ENCODE results near the gene MEGF11. TPM values are rescaled to one million over a fixed set of nuclear protein-coding genes. Genes with fewer than 3 reads are reported as not detected.

MEGF11 gene
- total RNA-seq, 2 experiments from 2014 or later, result not detected

GRCh38 chr15:65918357-65918920 is 335.1 kb downstream of the MEGF11 start:
- Mint-ChIP-seq H3K9me3 (ENCODE audit: insufficient read depth) (no peaks in the 10 kb centered on the region), H3K36me3 (ENCODE audit: low read depth) (no peaks in the 10 kb centered on the region), H3K4me3 (no peak overlapping the region), H3K27me3 (ENCODE audit: low read depth) (no peaks in the 10 kb centered on the region), H3K27ac (no peak overlapping the region), H3K4me1 (ENCODE audit: low read depth) (peaks cover 17% of the 10 kb centered on the region)
- no peak for DNase-seq
- ChIA-PET POLR2A (no interaction called here), CTCF (interaction anchor here (1.6 kb wide), 1 partner anchor 15 kb away, joined by 4 read pairs; no protein-coding TSS in a partner anchor)
- no peak for ATAC-seq

GRCh38 chr15:65917936-65918335 is 335.6 kb downstream of the MEGF11 start:
- no peak overlapping the region for H3K4me3 Mint-ChIP-seq
- CTCF ChIA-PET, result interaction anchor here (0.8 to 1.6 kb wide), 3 partner anchors 14 to 49 kb away, joined by 3 to 4 read pairs (median 4); partner anchors contain the start of gene RAB11A
- H3K36me3 Mint-ChIP-seq (ENCODE audit: low read depth), result no peaks in the 10 kb centered on the region
- H3K9me3 Mint-ChIP-seq (ENCODE audit: insufficient read depth), result no peaks in the 10 kb centered on the region
- DNase-seq, result no peak
- no peak for ATAC-seq
- no peaks in the 10 kb centered on the region for H3K27me3 Mint-ChIP-seq (ENCODE audit: low read depth)
- no peak overlapping the region for H3K27ac Mint-ChIP-seq
- POLR2A ChIA-PET, result no interaction called here
- H3K4me1 Mint-ChIP-seq (ENCODE audit: low read depth), result peaks cover 17% of the 10 kb centered on the region

- no peak for DNase-seq
- Mint-ChIP-seq H3K9me3 (ENCODE audit: insufficient read depth) (no peaks in the 10 kb centered on the region), H3K4me1 (ENCODE audit: low read depth) (peaks cover 17% of the 10 kb centered on the region), H3K36me3 (ENCODE audit: low read depth) (no peaks in the 10 kb centered on the region), H3K27ac (no peak overlapping the region), H3K27me3 (ENCODE audit: low read depth) (no peaks in the 10 kb centered on the region), H3K4me3 (no peak overlapping the region)
- ATAC-seq, result peak; percentile 23
- CTCF ChIA-PET, result interaction anchor here (0.6 to 1.6 kb wide), 5 partner anchors 13 to 275 kb away, joined by 3 to 5 read pairs (median 4); partner anchors contain the start of gene RAB11A
- POLR2A ChIA-PET, result no interaction called here
Measured at GRCh38 chr15:65917407-65917756, 336.2 kb downstream of the MEGF11 start.

- ATAC-seq (peak; percentile 50), DNase-seq (peak; percentile 25)
- Mint-ChIP-seq H3K9me3 (ENCODE audit: insufficient read depth) (no peaks in the 10 kb centered on the region), H3K36me3 (ENCODE audit: low read depth) (no peaks in the 10 kb centered on the region), H3K4me1 (ENCODE audit: low read depth) (peaks cover 17% of the 10 kb centered on the region), H3K27me3 (ENCODE audit: low read depth) (no peaks in the 10 kb centered on the region), H3K27ac (no peak overlapping the region), H3K4me3 (no peak overlapping the region)
- ChIA-PET POLR2A (no interaction called here), CTCF (interaction anchor here (0.6 to 1.6 kb wide), 5 partner anchors 13 to 274 kb away, joined by 3 to 5 read pairs (median 4); partner anchors contain the start of gene RAB11A)
Measured at GRCh38 chr15:65916664-65917406, 336.7 kb downstream of the MEGF11 start.

GRCh38 chr15:65916041-65916663 is 337.4 kb downstream of the MEGF11 start:
- CTCF ChIA-PET, result no interaction called here

GRCh38 chr15:65914981-65915925 is 338.3 kb downstream of the MEGF11 start:
- Mint-ChIP-seq H3K4me1 (ENCODE audit: low read depth) (peaks cover 17% of the 10 kb centered on the region), H3K27me3 (ENCODE audit: low read depth) (no peaks in the 10 kb centered on the region)
- ATAC-seq, result no peak

More at GRCh38 chr15:65916041-65916663, 337.4 kb downstream of the MEGF11 start:
- Mint-ChIP-seq H3K27me3 (ENCODE audit: low read depth) (no peaks in the 10 kb centered on the region), H3K27ac (no peak overlapping the region), H3K4me1 (ENCODE audit: low read depth) (peaks cover 17% of the 10 kb centered on the region), H3K4me3 (no peak overlapping the region), H3K36me3 (ENCODE audit: low read depth) (no peaks in the 10 kb centered on the region), H3K9me3 (ENCODE audit: insufficient read depth) (no peaks in the 10 kb centered on the region)
- POLR2A ChIA-PET, result no interaction called here
- ATAC-seq (no peak), DNase-seq (no peak)

GRCh38 chr15:65914386-65914785 is 339.2 kb downstream of the MEGF11 start:
- Mint-ChIP-seq H3K4me3 (no peak overlapping the region), H3K9me3 (ENCODE audit: insufficient read depth) (no peaks in the 10 kb centered on the region), H3K27me3 (ENCODE audit: low read depth) (no peaks in the 10 kb centered on the region), H3K27ac (no peak overlapping the region), H3K36me3 (ENCODE audit: low read depth) (no peaks in the 10 kb centered on the region), H3K4me1 (ENCODE audit: low read depth) (peaks cover 17% of the 10 kb centered on the region)
- CTCF ChIA-PET, result interaction anchor here (0.5 kb wide), 1 partner anchor 10 kb away, joined by 4 read pairs; no protein-coding TSS in a partner anchor
- DNase-seq, result no peak
- POLR2A ChIA-PET, result no interaction called here
- ATAC-seq, result no peak

More at GRCh38 chr15:65914981-65915925, 338.3 kb downstream of the MEGF11 start:
- no peak overlapping the region for H3K4me3 Mint-ChIP-seq
- ChIA-PET POLR2A (no interaction called here), CTCF (no interaction called here)
- H3K36me3 Mint-ChIP-seq (ENCODE audit: low read depth), result no peaks in the 10 kb centered on the region
- DNase-seq, result no peak
- no peaks in the 10 kb centered on the region for H3K9me3 Mint-ChIP-seq (ENCODE audit: insufficient read depth)
- H3K27ac Mint-ChIP-seq, result no peak overlapping the region

- ATAC-seq (no peak), DNase-seq (no peak)
- Mint-ChIP-seq H3K27me3 (ENCODE audit: low read depth) (no peaks in the 10 kb centered on the region), H3K9me3 (ENCODE audit: insufficient read depth) (no peaks in the 10 kb centered on the region), H3K4me3 (no peak overlapping the region), H3K36me3 (ENCODE audit: low read depth) (no peaks in the 10 kb centered on the region), H3K27ac (no peak overlapping the region), H3K4me1 (ENCODE audit: low read depth) (peaks cover 17% of the 10 kb centered on the region)
- CTCF ChIA-PET, result interaction anchor here (0.5 to 1.9 kb wide), 2 partner anchors 11 kb away, joined by 4 to 6 read pairs; no protein-coding TSS in a partner anchor
- POLR2A ChIA-PET, result interaction anchor here (1.2 kb wide), 1 partner anchor 12 kb away, joined by 4 read pairs; no protein-coding TSS in a partner anchor
Measured at GRCh38 chr15:65913631-65914199, 339.8 kb downstream of the MEGF11 start.

GRCh38 chr15:65912235-65912634 is 341.3 kb downstream of the MEGF11 start:
- Mint-ChIP-seq H3K4me1 (ENCODE audit: low read depth) (peaks cover 11% of the 10 kb centered on the region), H3K9me3 (ENCODE audit: insufficient read depth) (no peaks in the 10 kb centered on the region), H3K27me3 (ENCODE audit: low read depth) (no peaks in the 10 kb centered on the region), H3K4me3 (no peak overlapping the region), H3K27ac (no peak overlapping the region), H3K36me3 (ENCODE audit: low read depth) (no peaks in the 10 kb centered on the region)
- ATAC-seq (no peak), DNase-seq (no peak)
- ChIA-PET POLR2A (no interaction called here), CTCF (interaction anchor here (1.9 kb wide), 1 partner anchor 9 kb away, joined by 6 read pairs; no protein-coding TSS in a partner anchor)

- ATAC-seq (no peak), DNase-seq (no peak)
- ChIA-PET CTCF (interaction anchor here (0.9 to 1.1 kb wide), 2 partner anchors 11 to 257 kb away, joined by 3 read pairs; no protein-coding TSS in a partner anchor), POLR2A (no interaction called here)
- H3K36me3 Mint-ChIP-seq (ENCODE audit: low read depth), result peaks cover 9% of the 10 kb centered on the region
- no peak overlapping the region for H3K27ac Mint-ChIP-seq
- H3K9me3 Mint-ChIP-seq (ENCODE audit: insufficient read depth), result no peaks in the 10 kb centered on the region
- H3K4me3 Mint-ChIP-seq, result no peak overlapping the region
- H3K27me3 Mint-ChIP-seq (ENCODE audit: low read depth), result no peaks in the 10 kb centered on the region
- H3K4me1 Mint-ChIP-seq (ENCODE audit: low read depth), result peaks cover 2% of the 10 kb centered on the region
Measured at GRCh38 chr15:65910341-65910740, 343.2 kb downstream of the MEGF11 start.

GRCh38 chr15:65909831-65910230 is 343.7 kb downstream of the MEGF11 start:
- no peaks in the 10 kb centered on the region for H3K27me3 Mint-ChIP-seq (ENCODE audit: low read depth)
- no peak for ATAC-seq
- H3K27ac Mint-ChIP-seq, result no peak overlapping the region
- no peaks in the 10 kb centered on the region for H3K9me3 Mint-ChIP-seq (ENCODE audit: insufficient read depth)
- peaks cover 12% of the 10 kb centered on the region for H3K36me3 Mint-ChIP-seq (ENCODE audit: low read depth)
- ChIA-PET CTCF (interaction anchor here (0.9 to 1.1 kb wide), 2 partner anchors 12 to 258 kb away, joined by 3 read pairs; no protein-coding TSS in a partner anchor), POLR2A (no interaction called here)
- DNase-seq, result no peak
- no peaks in the 10 kb centered on the region for H3K4me1 Mint-ChIP-seq (ENCODE audit: low read depth)
- no peak overlapping the region for H3K4me3 Mint-ChIP-seq

Measured in activated CD8-positive, alpha-beta T cell treated with anti-CD3 and anti-CD28 coated beads, Interleukin-2, amount 10 ng/mL, durations not matched to agents 7 days and 5 days (primary cell).